ENCODE measurements around the gene GRAMD2A.

GRAMD2A gene

DNA sequence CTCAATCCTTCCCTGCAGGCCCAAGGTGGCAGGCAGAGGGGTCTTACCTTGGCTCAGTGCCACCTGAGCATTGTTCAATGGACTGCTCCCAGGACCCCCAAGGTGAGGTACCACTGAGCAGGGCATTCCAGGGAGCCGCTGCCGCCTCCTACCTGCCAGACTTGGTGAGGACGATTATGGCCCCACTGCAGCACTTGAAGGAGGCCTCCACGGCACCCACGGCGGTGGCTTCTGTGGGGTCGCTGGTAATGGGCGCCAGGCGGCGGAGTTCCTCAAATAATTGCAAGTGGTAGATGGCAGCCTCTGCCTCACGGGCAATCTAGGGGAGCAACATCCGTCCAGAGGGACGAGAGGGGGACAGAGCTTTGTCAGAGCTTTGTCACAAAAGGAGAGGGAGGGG, 4.7 kb upstream of the GRAMD2A start:
- no peak overlapping the region for H3K4me3 ChIP-seq (ENCODE audit: insufficient read depth, low read length, poor library complexity, severe bottlenecking)
- H4K20me1 ChIP-seq (ENCODE audit: low read depth, low read length) = peaks cover 13% of the 10 kb centered on the region; the same call in 1 of the 2 replicates
- no peaks in the 10 kb centered on the region for H3K79me2 ChIP-seq (ENCODE audit: insufficient read depth, low read length)
- H3K9me3 ChIP-seq (ENCODE audit: insufficient read depth, low read length) = no peaks in the 10 kb centered on the region
- H3F3A ChIP-seq (ENCODE audit: insufficient read depth) = peaks cover 38% of the 10 kb centered on the region
- H3K27me3 ChIP-seq (ENCODE audit: low read length) = no peaks in the 10 kb centered on the region
- no peak overlapping the region for H3K9ac ChIP-seq (ENCODE audit: low read length)
- no peak for TF ChIP-seq EZH2phosphoT487 (conservative IDR thresholded peaks at IDR 0.05; ENCODE audit: low read length)
- TF ChIP-seq, protein P1, sequence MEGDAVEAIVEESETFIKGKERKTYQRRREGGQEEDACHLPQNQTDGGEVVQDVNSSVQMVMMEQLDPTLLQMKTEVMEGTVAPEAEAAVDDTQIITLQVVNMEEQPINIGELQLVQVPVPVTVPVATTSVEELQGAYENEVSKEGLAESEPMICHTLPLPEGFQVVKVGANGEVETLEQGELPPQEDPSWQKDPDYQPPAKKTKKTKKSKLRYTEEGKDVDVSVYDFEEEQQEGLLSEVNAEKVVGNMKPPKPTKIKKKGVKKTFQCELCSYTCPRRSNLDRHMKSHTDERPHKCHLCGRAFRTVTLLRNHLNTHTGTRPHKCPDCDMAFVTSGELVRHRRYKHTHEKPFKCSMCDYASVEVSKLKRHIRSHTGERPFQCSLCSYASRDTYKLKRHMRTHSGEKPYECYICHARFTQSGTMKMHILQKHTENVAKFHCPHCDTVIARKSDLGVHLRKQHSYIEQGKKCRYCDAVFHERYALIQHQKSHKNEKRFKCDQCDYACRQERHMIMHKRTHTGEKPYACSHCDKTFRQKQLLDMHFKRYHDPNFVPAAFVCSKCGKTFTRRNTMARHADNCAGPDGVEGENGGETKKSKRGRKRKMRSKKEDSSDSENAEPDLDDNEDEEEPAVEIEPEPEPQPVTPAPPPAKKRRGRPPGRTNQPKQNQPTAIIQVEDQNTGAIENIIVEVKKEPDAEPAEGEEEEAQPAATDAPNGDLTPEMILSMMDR (IDR thresholded peaks at IDR 0.05; ENCODE audit: insufficient read depth, low read length, poor library complexity, severe bottlenecking) = no peak
- no peaks in the 10 kb centered on the region for H3K9me2 ChIP-seq (replicated peaks; ENCODE audit: insufficient read depth, low read length)
- H3K36me3 ChIP-seq (ENCODE audit: low read length) = peaks cover 36% of the 10 kb centered on the region
- H2AFZ ChIP-seq (ENCODE audit: low read depth, low read length, severe bottlenecking) = no peak overlapping the region
- H3K27ac ChIP-seq (ENCODE audit: low read depth, low read length) = no peak overlapping the region
- no peak overlapping the region for H3K4me2 ChIP-seq (ENCODE audit: low read depth, low read length, poor library complexity, severe bottlenecking)

DNA sequence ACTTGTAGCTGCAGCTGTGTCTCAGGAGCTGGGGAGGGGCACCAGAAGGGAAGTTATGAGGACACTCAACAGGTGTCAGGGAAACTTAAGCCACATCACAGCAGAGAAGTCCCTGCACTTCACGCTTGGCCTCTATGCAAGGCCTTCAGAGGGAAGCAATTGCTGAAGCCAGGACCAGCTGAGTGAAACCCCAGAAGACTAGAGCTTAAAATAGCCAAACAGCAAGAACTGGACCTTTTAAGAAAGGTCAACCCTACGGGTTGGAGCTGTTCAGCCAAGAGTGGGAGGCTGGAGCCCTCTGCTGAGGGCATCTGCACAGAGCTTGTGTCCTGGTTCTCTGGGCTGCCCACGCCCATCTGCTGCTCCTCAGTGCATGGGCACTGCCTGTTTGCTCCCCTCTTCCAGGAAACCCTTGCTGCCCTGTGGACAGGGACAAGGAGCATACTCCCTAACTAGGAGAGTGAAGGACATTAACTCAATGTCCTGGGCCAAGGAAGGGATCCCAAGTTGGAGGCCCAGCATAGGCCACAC, 3.9 kb upstream of the GRAMD2A start:
- Histone ChIP-seq H3F3A (ENCODE audit: insufficient read depth) (peaks cover 41% of the 10 kb centered on the region), H2AFZ (ENCODE audit: low read depth, low read length, severe bottlenecking) (no peak overlapping the region), H3K4me3 (ENCODE audit: insufficient read depth, low read length, poor library complexity, severe bottlenecking) (no peak overlapping the region), H3K27me3 (ENCODE audit: low read length) (no peaks in the 10 kb centered on the region), H3K36me3 (ENCODE audit: low read length) (peaks cover 29% of the 10 kb centered on the region), H3K9me3 (ENCODE audit: insufficient read depth, low read length) (no peaks in the 10 kb centered on the region), H3K79me2 (ENCODE audit: insufficient read depth, low read length) (no peaks in the 10 kb centered on the region), H3K4me2 (ENCODE audit: low read depth, low read length, poor library complexity, severe bottlenecking) (no peak overlapping the region), H3K27ac (ENCODE audit: low read depth, low read length) (peak overlapping the region; percentile 14; the same call in 1 of the 2 replicates), H3K9me2 (replicated peaks; ENCODE audit: insufficient read depth, low read length) (no peaks in the 10 kb centered on the region), H4K20me1 (ENCODE audit: low read depth, low read length) (peaks cover 13% of the 10 kb centered on the region; the same call in 1 of the 2 replicates), H3K9ac (ENCODE audit: low read length) (no peak overlapping the region)
- no peak for TF ChIP-seq EZH2phosphoT487 (conservative IDR thresholded peaks at IDR 0.05; ENCODE audit: low read length)
- TF ChIP-seq, protein P1 (IDR thresholded peaks at IDR 0.05; ENCODE audit: insufficient read depth, low read length, poor library complexity, severe bottlenecking) = no peak

DNA sequence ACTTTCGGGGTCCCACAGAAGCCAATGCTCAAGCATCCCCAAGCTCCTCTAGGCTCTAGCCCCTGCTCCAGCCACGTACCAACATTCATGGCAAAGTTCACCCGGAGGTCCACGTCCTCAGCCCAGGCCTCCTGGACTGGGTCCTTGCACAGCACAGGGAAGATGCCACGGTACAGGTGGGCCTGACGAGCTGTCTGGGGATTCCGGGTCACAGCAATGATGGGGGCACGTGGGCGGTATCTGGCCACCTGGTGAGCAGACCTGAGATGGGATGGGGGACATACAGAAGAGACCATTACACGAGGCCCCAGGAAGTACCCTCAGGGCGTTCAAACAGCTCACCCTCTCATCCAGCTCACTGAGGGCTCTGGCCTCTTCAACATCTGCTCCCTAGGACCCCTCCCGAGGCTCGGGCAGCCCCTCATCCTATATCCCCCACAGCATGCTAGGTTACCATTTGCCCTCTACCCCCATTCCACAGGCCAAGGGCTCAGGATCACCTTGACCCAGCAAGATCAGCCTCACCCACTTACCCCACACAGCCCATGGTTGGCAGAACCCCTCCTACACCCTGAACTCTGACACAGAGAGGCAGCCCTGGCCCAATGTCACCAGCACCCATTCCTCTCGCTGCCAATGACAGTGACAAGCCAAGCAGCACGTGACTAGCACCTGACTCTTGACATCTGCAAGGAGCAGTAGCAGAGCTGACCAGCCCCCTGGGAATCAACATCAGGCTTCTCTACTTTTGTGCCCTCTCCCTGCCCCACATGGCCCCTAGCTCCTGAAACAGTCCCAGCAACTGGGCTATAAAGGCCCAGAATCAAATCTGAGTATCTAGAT, 3.0 kb upstream of the GRAMD2A start:
- no peaks in the 10 kb centered on the region for H3K9me3 ChIP-seq (ENCODE audit: insufficient read depth, low read length)
- H3F3A ChIP-seq (ENCODE audit: insufficient read depth) = peaks cover 42% of the 10 kb centered on the region
- no peak overlapping the region for H3K4me3 ChIP-seq (ENCODE audit: insufficient read depth, low read length, poor library complexity, severe bottlenecking)
- H3K36me3 ChIP-seq (ENCODE audit: low read length) = peaks cover 26% of the 10 kb centered on the region
- peaks cover 13% of the 10 kb centered on the region; the same call in 1 of the 2 replicates for H4K20me1 ChIP-seq (ENCODE audit: low read depth, low read length)
- no peaks in the 10 kb centered on the region for H3K79me2 ChIP-seq (ENCODE audit: insufficient read depth, low read length)
- H3K4me2 ChIP-seq (ENCODE audit: low read depth, low read length, poor library complexity, severe bottlenecking) = no peak overlapping the region
- H3K27ac ChIP-seq (ENCODE audit: low read depth, low read length) = 0 out of 2 replicates have a peak overlapping the region, but pooled peaks have one; percentile 14
- no peak for TF ChIP-seq EZH2phosphoT487 (conservative IDR thresholded peaks at IDR 0.05; ENCODE audit: low read length)
- TF ChIP-seq, protein P1 (IDR thresholded peaks at IDR 0.05; ENCODE audit: insufficient read depth, low read length, poor library complexity, severe bottlenecking) = no peak
- no peaks in the 10 kb centered on the region for H3K27me3 ChIP-seq (ENCODE audit: low read length)
- no peak overlapping the region for H2AFZ ChIP-seq (ENCODE audit: low read depth, low read length, severe bottlenecking)
- no peaks in the 10 kb centered on the region for H3K9me2 ChIP-seq (replicated peaks; ENCODE audit: insufficient read depth, low read length)
- H3K9ac ChIP-seq (ENCODE audit: low read length) = no peak overlapping the region

Data from SU-DHL-6 (cell line).